Dermis microvascular lymphatic vessel endothelial cell (primary cell): ENCODE data around the gene SRRM2. TPM values are rescaled to one million over a fixed set of nuclear protein-coding genes. Genes with fewer than 3 reads are reported as not detected.

Source experiments
- DNase-seq, 2 donors: peaks; one replicate each; pipeline versions ENCODE4 v3.0.0 to v3.0.0-alpha.2; 2010; ENCODE audit warnings: low read depth in 2 of 2
- total RNA-seq: library from RNA; depleted of rRNA; stranded (reverse); fragments of >200 nt; gene quantifications from 2 replicates; pipeline ENCODE4 v1.2.1, GENCODE V29; 2014

SRRM2 gene
- total RNA-seq, 1 donor from 2014 or later: 23.0 TPM

GRCh38 chr16:2795395-2796143 lies 43.1 kb downstream of the SRRM2 start:
- no peak for DNase-seq

GRCh38 chr16:2798723-2799204 lies 46.3 kb downstream of the SRRM2 start:
- DNase-seq: no peak

- no peak for DNase-seq
Measured at GRCh38 chr16:2799205-2799858, 46.9 kb downstream of the SRRM2 start.

- DNase-seq: no peak
Measured at GRCh38 chr16:2799859-2800226, 47.4 kb downstream of the SRRM2 start.

- no peak for DNase-seq
Measured at GRCh38 chr16:2803545-2804195, 51.2 kb downstream of the SRRM2 start.

- no peak for DNase-seq
Measured at GRCh38 chr16:2804728-2805127, 52.3 kb downstream of the SRRM2 start.

GRCh38 chr16:2806286-2806685 lies 53.8 kb downstream of the SRRM2 start:
- DNase-seq: no peak

GRCh38 chr16:2808181-2808580 lies 55.7 kb downstream of the SRRM2 start:
- no peak for DNase-seq

GRCh38 chr16:2809149-2809760 lies 56.8 kb downstream of the SRRM2 start:
- DNase-seq: no peak

GRCh38 chr16:2810651-2811050 lies 58.2 kb downstream of the SRRM2 start:
- no peak for DNase-seq

- DNase-seq: no peak
Measured at GRCh38 chr16:2811703-2812471, 59.4 kb downstream of the SRRM2 start.

- DNase-seq: no peak
Measured at GRCh38 chr16:2813771-2814221, 61.4 kb downstream of the SRRM2 start.

- no peak for DNase-seq
Measured at GRCh38 chr16:2814551-2815298, 62.3 kb downstream of the SRRM2 start.

- no peak for DNase-seq
Measured at GRCh38 chr16:2815299-2815771, 62.9 kb downstream of the SRRM2 start.

GRCh38 chr16:2816751-2817339 lies 64.4 kb downstream of the SRRM2 start, which contains the start of gene PRSS21:
Gene PRSS21 (plus strand): TSS chr16:2817237. CDS start chr16:2817269, 32 bp downstream.
- no peak for DNase-seq

GRCh38 chr16:2817340-2818271 lies 65.2 kb downstream of the SRRM2 start:
- DNase-seq: no peak

- DNase-seq: no peak
Measured at GRCh38 chr16:2818272-2818876, 65.9 kb downstream of the SRRM2 start.

GRCh38 chr16:2819179-2819938 lies 66.9 kb downstream of the SRRM2 start:
- DNase-seq: no peak
